ENCODE data around the gene PUM1.

PUM1 gene

GRCh38 chr1:30928171-30928570 is 137.3 kb downstream of the PUM1 start:
- DNase-seq: no peak

GRCh38 chr1:30927448-30927847 is 138.1 kb downstream of the PUM1 start:
- no peak for DNase-seq

GRCh38 chr1:30923597-30923996 is 141.9 kb downstream of the PUM1 start:
- DNase-seq: no peak

- DNase-seq: no peak
Observed at GRCh38 chr1:30920827-30921226, 144.7 kb downstream of the PUM1 start.

GRCh38 chr1:30919025-30919881 is 146.3 kb downstream of the PUM1 start:
- DNase-seq: peak; percentile 78 to 83

GRCh38 chr1:30916296-30916695 is 149.2 kb downstream of the PUM1 start:
- no peak for DNase-seq

- no peak for DNase-seq
Observed at GRCh38 chr1:30915491-30916230, 149.9 kb downstream of the PUM1 start.

- no peak for DNase-seq
Observed at GRCh38 chr1:30914931-30915330, 150.6 kb downstream of the PUM1 start.

- no peak for DNase-seq
Observed at GRCh38 chr1:30914587-30914922, 151.0 kb downstream of the PUM1 start.

- peak; percentile 93 to 95 for DNase-seq
Observed at GRCh38 chr1:30912913-30913652, 152.4 kb downstream of the PUM1 start.

- DNase-seq: no peak
Observed at GRCh38 chr1:30912224-30912623, 153.3 kb downstream of the PUM1 start.

- peak; percentile 72 to 83 for DNase-seq
Observed at GRCh38 chr1:30911059-30911954, 154.2 kb downstream of the PUM1 start.

- peak in 1 of 2 donors; percentile 23 for DNase-seq
Observed at GRCh38 chr1:30909365-30910068, 156.0 kb downstream of the PUM1 start.

- peak in 1 of 2 donors; percentile 36 for DNase-seq
Observed at GRCh38 chr1:30908696-30909364, 156.7 kb downstream of the PUM1 start, which contains the start of gene SDC3. TSS of gene SDC3 (minus strand) at chr1:30908758. CDS start at chr1:30908586, 172 bp downstream.

- no peak for DNase-seq
Observed at GRCh38 chr1:30908316-30908695, 157.2 kb downstream of the PUM1 start.

GRCh38 chr1:30907481-30908315 is 157.8 kb downstream of the PUM1 start:
- DNase-seq: no peak

- no peak for DNase-seq
Observed at GRCh38 chr1:30906631-30907441, 158.7 kb downstream of the PUM1 start.

- DNase-seq: no peak
Observed at GRCh38 chr1:30905916-30906620, 159.4 kb downstream of the PUM1 start.

Data from inflammatory macrophage (primary cell).